SW480 (cell line): Measurements from ENCODE around the gene KRT15.

Experiments
- DNase-seq: peaks from one replicate; pipeline ENCODE4 v3.0.0-alpha.2; 2016; ENCODE audit warnings: low spot score

Gene KRT15

GRCh38 chr17:41518789-41519449 lies at the start of gene KRT15:
TSS of gene KRT15 (minus strand) at chr17:41518890. CDS start at chr17:41518827, 63 bp downstream.
- DNase-seq, result no peak

GRCh38 chr17:41567317-41567716 lies 48.6 kb upstream of the KRT15 start:
- DNase-seq, result no peak

GRCh38 chr17:41565338-41565737 lies 46.6 kb upstream of the KRT15 start:
- DNase-seq, result no peak

- DNase-seq, result no peak
Measured at GRCh38 chr17:41563607-41564170, 45.0 kb upstream of the KRT15 start.

- DNase-seq, result no peak
Measured at GRCh38 chr17:41561554-41561953, 42.9 kb upstream of the KRT15 start.

- DNase-seq, result no peak
Measured at GRCh38 chr17:41559548-41559947, 40.9 kb upstream of the KRT15 start.

- DNase-seq, result no peak
Measured at GRCh38 chr17:41556931-41557330, 38.2 kb upstream of the KRT15 start.

GRCh38 chr17:41556306-41556705 lies 37.6 kb upstream of the KRT15 start:
- DNase-seq, result no peak

GRCh38 chr17:41555105-41555887 lies 36.6 kb upstream of the KRT15 start:
- DNase-seq, result no peak

- DNase-seq, result no peak
Measured at GRCh38 chr17:41553987-41554680, 35.4 kb upstream of the KRT15 start.

GRCh38 chr17:41553176-41553575 lies 34.5 kb upstream of the KRT15 start:
- DNase-seq, result no peak

GRCh38 chr17:41552455-41552854 lies 33.8 kb upstream of the KRT15 start:
- no peak for DNase-seq

- no peak for DNase-seq
Measured at GRCh38 chr17:41551365-41551764, 32.7 kb upstream of the KRT15 start.

- DNase-seq, result no peak
Measured at GRCh38 chr17:41549596-41550039, 30.9 kb upstream of the KRT15 start.

GRCh38 chr17:41548844-41549595 lies 30.3 kb upstream of the KRT15 start:
- peak; percentile 90 for DNase-seq

GRCh38 chr17:41547921-41548843 lies 29.5 kb upstream of the KRT15 start:
- DNase-seq, result peak; percentile 97

- DNase-seq, result peak; percentile 86
Measured at GRCh38 chr17:41547378-41547841, 28.7 kb upstream of the KRT15 start.

GRCh38 chr17:41546819-41547218 lies 28.1 kb upstream of the KRT15 start:
- no peak for DNase-seq

GRCh38 chr17:41545829-41546410 lies 27.2 kb upstream of the KRT15 start:
- DNase-seq, result no peak

GRCh38 chr17:41544935-41545334 lies 26.2 kb upstream of the KRT15 start:
- DNase-seq, result no peak
